HG03066 (cell line): ENCODE measurements around the gene SDSL.

Source experiments
- ATAC-seq: cut with Tn5 transposase; IDR thresholded peaks from one replicate; pipeline ENCODE4 v1.9.1; 2021; ENCODE audit warnings: low read depth; ENCODE audit not compliant: unreplicated experiment

SDSL gene

DNA sequence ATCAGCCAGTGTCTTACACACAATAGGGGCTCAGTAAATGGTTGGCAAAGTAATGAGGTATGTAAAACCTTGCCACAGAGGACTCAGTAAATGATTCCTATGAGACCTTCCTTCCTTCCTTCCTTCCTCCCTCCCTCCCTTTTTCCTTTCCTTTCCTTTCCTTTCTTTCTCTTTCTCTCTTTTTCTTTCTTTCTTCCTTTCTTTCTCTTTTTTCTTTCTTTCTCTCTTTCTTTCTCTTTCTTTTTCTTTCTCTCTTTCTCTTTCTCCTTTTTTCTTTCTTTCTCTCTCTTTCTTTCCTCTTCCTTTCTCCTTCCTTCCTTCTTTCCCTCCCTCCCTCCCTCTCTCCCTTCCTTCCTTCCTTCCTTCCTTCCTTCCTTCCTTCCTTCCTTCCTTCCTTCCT is 26.0 kb upstream of the SDSL start:
- ATAC-seq = no peak

GRCh38 chr12:113396828-113397496 is 25.2 kb upstream of the SDSL start:
- ATAC-seq = no peak

DNA sequence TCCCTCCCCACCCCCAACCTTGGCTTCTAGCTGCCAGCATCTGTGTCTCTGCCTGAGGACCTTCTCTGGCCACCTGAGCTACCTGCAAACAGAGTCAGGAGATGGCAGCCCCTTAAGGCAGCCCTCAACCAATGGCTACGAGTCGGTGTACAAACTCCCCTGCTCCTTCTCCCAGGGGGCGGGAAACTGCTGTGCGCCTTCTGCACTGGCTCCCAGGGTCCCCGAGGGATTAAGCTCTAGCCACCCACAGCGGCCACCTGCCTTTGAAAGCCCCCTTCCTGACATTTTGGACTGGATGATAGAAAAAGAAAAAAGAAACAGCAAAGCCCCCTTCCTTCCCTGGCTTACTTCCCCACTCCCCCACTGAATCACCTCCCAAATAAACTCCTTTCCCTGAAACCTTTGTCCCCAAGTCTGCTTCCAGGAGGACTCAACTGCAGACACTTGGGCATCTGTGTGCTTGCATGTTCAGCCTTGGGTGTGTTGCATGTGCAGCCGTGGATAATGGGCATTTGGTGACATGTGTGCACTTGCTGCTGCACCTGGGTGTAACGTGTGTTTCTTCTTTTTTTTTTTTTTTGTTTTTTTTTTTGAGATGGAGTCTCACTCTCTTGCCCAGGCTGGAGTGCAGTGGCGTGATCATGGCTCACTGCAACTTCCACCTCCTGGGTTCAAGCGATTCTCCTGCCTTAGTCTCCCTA is 24.5 kb upstream of the SDSL start:
- no peak for ATAC-seq

- no peak for ATAC-seq
Observed at GRCh38 chr12:113398346-113399290, 23.6 kb upstream of the SDSL start.

- no peak for ATAC-seq
Observed at GRCh38 chr12:113399490-113399889, 22.7 kb upstream of the SDSL start.

DNA sequence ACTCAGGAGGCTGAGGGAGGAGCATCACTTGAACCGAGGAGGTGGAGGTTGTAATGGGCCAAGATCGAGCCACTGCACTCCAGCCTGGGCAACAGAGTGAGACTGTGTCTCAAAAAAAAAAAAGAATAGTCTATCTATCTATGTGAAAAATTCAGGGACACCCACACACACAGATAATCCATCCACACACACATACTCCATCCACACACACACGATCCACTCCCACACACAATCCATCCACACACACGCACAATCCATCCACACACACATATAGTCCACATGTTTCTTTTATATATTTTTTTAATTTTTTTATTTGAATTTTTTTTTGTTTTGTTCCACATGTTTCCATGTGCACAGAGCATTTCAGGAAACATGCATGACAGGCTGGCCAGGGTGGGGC is 21.8 kb upstream of the SDSL start:
- no peak for ATAC-seq

DNA sequence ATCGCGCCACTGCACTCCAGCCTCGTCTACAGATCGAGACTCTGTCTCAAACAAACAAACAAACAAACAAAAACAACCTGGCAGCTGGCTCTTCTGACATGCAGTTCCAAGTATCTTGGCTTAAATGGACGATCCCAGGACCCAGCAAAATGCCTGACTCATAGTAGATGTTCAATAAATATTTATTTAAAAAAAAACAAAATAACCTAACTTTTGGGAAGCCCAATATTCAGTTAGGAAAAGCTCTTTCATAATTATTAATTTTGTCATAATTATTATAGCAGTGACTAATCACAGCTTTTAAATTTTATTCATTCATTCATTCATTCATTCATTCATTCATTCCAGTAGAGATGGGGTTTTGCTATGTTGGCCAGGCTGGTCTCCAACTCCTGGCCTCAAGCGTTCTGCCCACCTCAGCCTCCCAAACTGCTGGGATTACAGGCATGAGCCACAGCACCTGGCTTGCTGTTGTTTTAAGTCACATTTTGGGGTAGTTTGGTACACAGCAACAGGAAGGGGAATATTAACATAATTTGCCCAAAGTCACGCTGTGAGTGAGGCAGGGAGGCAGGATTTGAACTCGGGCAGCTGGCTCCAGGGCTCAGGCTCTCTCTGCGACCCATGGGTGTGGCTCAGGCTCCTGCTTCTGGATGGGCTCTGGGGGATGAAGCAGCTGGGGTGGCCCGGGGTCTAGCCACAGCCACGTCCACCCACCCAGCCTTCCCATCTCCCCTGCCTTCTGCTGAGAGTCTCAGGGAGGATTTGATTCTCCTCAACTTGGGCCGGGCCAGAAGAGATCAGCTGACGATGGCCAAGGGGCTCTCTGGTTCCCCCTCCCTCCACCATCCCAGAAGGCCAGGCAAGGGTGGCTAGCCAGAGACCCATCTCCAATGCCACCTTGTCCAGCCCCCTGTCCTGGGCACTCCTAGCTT is 20.8 kb upstream of the SDSL start:
- ATAC-seq = no peak

DNA sequence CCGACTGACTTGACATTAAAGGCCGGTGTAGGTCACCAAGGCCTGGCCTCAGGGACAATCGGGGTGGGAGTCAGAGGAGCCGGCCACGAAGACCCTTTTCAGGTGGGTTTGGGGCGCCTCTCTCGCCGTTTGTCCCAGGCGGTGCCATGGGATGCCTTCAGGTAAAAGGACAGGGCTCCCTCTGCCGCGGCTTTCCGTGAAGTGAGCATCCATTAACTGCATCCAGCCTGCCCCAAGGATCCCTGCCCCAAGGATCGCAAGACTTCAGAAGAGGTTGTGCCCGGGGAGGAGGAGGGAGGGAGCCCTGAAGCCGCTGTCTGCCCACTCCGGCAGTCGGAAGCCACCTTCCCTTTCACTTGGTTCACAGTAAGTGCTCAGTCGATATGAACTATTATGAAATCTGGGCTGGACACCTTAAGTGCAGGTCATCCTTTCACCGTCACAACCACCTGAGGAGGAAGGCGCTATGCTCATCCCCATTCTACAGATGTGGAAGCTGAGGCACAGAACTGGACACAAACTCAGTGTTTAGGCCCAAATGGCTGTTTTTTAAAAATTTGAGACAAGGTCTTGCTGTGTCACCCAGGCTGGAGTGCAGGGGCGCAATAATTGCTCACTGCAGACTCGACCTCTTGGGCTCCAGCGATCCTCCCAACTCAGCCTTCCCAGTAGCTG is 19.5 kb upstream of the SDSL start:
- no peak for ATAC-seq

- ATAC-seq = no peak
Observed at GRCh38 chr12:113403435-113404415, 18.5 kb upstream of the SDSL start, which contains the start of gene SDS. TSS of gene SDS (minus strand) at chr12:113403887. CDS start at chr12:113399708, 4,179 bp downstream.

DNA sequence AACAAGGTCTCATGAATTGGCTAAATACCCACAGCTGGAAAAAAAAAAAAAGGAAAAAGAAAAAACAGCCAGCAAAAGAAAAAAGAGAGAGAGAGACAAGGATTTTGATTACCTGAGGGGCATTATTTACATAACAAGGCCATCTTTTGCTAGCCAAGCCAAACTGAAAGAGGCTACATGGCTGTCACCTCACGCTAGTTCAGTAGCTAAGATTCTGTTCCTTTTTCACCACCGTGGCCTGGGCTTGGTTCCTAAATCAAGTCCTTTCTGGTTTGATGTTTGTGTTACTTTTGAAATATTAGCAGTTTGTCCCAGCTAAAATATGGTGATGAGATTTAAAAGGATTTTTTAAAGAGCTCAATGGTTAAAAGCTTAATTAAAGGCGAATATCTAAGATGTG is 16.5 kb upstream of the SDSL start:
- ATAC-seq = no peak

DNA sequence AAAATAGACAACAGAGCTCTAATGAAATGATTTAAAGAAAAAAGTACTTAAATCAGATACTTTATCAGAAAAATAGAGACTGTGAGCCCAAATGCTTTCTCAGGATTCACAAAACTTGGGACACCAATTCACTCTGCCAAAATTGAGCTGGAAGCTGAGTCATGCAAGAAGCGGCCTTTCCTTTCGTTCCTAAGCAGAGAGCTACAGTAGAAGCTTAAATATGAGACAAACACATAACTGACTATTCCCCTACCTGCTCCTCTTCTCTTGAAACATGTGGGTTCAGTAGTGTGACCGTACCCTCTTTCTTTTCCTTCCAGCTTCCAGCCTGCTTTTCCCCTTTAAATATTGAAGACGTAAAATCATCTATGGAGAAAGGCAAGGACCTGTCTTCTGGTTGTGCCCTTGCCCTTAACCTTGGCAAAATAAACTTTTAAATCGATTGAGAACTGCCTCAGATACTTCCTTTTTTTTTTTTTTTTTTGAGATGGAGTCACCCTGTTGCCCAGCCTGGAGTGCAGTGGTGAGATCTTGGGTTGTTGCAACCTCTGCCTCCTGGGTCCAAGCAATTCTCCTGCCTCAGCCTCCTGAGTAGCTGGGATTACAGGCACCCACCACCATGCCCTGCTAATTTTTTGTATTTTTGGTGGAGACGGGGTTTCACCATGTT is 14.1 kb upstream of the SDSL start:
- no peak for ATAC-seq

GRCh38 chr12:113408756-113409298 is 13.4 kb upstream of the SDSL start:
- ATAC-seq = no peak

- ATAC-seq = no peak
Observed at GRCh38 chr12:113409462-113410124, 12.6 kb upstream of the SDSL start.

- ATAC-seq = no peak
Observed at GRCh38 chr12:113413488-113413939, 8.7 kb upstream of the SDSL start.

- no peak for ATAC-seq
Observed at GRCh38 chr12:113414519-113415038, 7.6 kb upstream of the SDSL start.

- ATAC-seq = no peak
Observed at GRCh38 chr12:113416091-113416754, 6.0 kb upstream of the SDSL start.
